Superior temporal gyrus (tissue), 1 donor: ENCODE measurements around the gene DVL1.
A peak's percentile ranks its signal among the peaks of the same experiment; 100 is the strongest.

Experiments
- DNase-seq: peaks from one replicate; pipeline ENCODE4 v3.0.0-alpha.2; 2016; ENCODE audit errors: extremely low spot score

Gene DVL1

GRCh38 chr1:1298861-1299685 lies 50.1 kb downstream of the DVL1 start:
- DNase-seq: peak; percentile 93

GRCh38 chr1:1297802-1298424 lies 51.3 kb downstream of the DVL1 start:
- DNase-seq: no peak

- no peak for DNase-seq
Measured at GRCh38 chr1:1296070-1297061, 52.9 kb downstream of the DVL1 start.

GRCh38 chr1:1295154-1295923 lies 53.9 kb downstream of the DVL1 start:
- DNase-seq: no peak

- no peak for DNase-seq
Measured at GRCh38 chr1:1294250-1294890, 54.8 kb downstream of the DVL1 start.

- no peak for DNase-seq
Measured at GRCh38 chr1:1293263-1294249, 55.7 kb downstream of the DVL1 start.

GRCh38 chr1:1292851-1293250 lies 56.4 kb downstream of the DVL1 start:
- DNase-seq: no peak

- DNase-seq: no peak
Measured at GRCh38 chr1:1292442-1292779, 56.8 kb downstream of the DVL1 start.

GRCh38 chr1:1291548-1292441 lies 57.4 kb downstream of the DVL1 start:
- DNase-seq: no peak

- DNase-seq: no peak
Measured at GRCh38 chr1:1291023-1291528, 58.1 kb downstream of the DVL1 start.

GRCh38 chr1:1290238-1290731 lies 58.9 kb downstream of the DVL1 start:
- no peak for DNase-seq

- no peak for DNase-seq
Measured at GRCh38 chr1:1287288-1288110, 61.7 kb downstream of the DVL1 start.

- DNase-seq: no peak
Measured at GRCh38 chr1:1286313-1287261, 62.6 kb downstream of the DVL1 start.

- no peak for DNase-seq
Measured at GRCh38 chr1:1285611-1286311, 63.5 kb downstream of the DVL1 start.
